Measurements from ENCODE around the gene PDCL2. TPM values are rescaled to one million over a fixed set of nuclear protein-coding genes. Genes with fewer than 3 reads are reported as not detected.

PDCL2 gene
- total RNA-seq, 1 experiment from 2014 or later: not detected

DNA sequence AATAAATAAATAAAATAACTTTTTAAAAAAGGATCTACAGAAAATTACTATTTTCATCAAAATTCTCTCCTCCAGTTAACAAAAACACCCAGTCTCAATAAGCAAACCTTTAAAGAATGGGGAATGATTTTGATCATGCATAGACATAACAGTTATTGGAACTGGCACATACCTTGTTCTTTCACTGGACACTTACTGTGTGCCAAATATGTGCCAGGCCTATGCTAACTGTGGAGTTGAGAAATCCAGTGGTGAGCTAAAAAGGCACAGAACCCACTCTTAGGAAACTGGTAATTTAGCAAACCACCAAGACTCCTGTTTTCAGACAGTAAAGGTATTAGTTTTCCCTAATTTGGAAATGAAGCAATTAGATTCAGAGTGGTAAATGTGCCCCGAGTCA, 84.4 kb downstream of the PDCL2 start:
- intact Hi-C loops (cut with micrococcal nuclease): no loop called here
- Histone ChIP-seq H3K9me2 (replicated peaks; ENCODE audit: low read length) (no peaks in the 10 kb centered on the region), H3K79me2 (ENCODE audit: low read length) (peaks cover 37% of the 10 kb centered on the region), H2AFZ (ENCODE audit: low read length) (no peak overlapping the region), H3K4me2 (ENCODE audit: low read length) (no peak overlapping the region), H3K4me1 (ENCODE audit: insufficient read depth, low read length) (peaks cover 29% of the 10 kb centered on the region), H3K27ac (ENCODE audit: low read length) (no peak overlapping the region), H3K27me3 (ENCODE audit: low read length) (no peaks in the 10 kb centered on the region), H3K9me3 (ENCODE audit: low read length) (no peaks in the 10 kb centered on the region), H3K9ac (ENCODE audit: low read length) (no peak overlapping the region), H4K20me1 (ENCODE audit: low read length) (no peaks in the 10 kb centered on the region; the same call in 1 of the 2 replicates), H3F3A (ENCODE audit: low read length, unreplicated experiment) (no peaks in the 10 kb centered on the region), H3K36me3 (ENCODE audit: low read depth, low read length) (peaks cover 15% of the 10 kb centered on the region), H3K4me3 (ENCODE audit: low read length) (no peak overlapping the region)
- no peak for TF ChIP-seq EZH2phosphoT487 (IDR thresholded peaks at IDR 0.05; ENCODE audit: borderline replicate concordance, low read length)
- TF ChIP-seq, protein P1, sequence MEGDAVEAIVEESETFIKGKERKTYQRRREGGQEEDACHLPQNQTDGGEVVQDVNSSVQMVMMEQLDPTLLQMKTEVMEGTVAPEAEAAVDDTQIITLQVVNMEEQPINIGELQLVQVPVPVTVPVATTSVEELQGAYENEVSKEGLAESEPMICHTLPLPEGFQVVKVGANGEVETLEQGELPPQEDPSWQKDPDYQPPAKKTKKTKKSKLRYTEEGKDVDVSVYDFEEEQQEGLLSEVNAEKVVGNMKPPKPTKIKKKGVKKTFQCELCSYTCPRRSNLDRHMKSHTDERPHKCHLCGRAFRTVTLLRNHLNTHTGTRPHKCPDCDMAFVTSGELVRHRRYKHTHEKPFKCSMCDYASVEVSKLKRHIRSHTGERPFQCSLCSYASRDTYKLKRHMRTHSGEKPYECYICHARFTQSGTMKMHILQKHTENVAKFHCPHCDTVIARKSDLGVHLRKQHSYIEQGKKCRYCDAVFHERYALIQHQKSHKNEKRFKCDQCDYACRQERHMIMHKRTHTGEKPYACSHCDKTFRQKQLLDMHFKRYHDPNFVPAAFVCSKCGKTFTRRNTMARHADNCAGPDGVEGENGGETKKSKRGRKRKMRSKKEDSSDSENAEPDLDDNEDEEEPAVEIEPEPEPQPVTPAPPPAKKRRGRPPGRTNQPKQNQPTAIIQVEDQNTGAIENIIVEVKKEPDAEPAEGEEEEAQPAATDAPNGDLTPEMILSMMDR (conservative IDR thresholded peaks at IDR 0.05; ENCODE audit: low read depth, low read length): no peak
- no peak for TF ChIP-seq EZH2 (IDR thresholded peaks at IDR 0.05; ENCODE audit: low read length, unreplicated experiment)
- ChIA-PET CTCF (no interaction called here), POLR2A (ENCODE audit: unreplicated experiment) (no interaction called here)
- BruUV-seq (replicated peaks): no TSS peak
- DNase-seq: no peak
- ATAC-seq: no peak

Other genes starting within 250 kb of the PDCL2 start
- 15.2 and 24.0 TPM in 2 replicates for gene SRD5A3, start 246.0 kb downstream of the PDCL2 start, total RNA-seq (2014; rRNA removed)
- gene TMEM165, start 196.3 kb downstream of the PDCL2 start, total RNA-seq (2014; rRNA removed): 146 and 148 TPM in 2 replicates
- 36.3 and 39.7 TPM in 2 replicates for gene CLOCK, start 45.3 kb downstream of the PDCL2 start, total RNA-seq (2014; rRNA removed)
- 28.5 and 40.2 TPM in 2 replicates for gene NMU, start 44.1 kb upstream of the PDCL2 start, total RNA-seq (2014; rRNA removed)
- gene EXOC1L, start 227.5 kb upstream of the PDCL2 start, total RNA-seq (2014; rRNA removed): not detected in 2 replicates